ENCODE measurements around the gene IGSF21. TPM values are rescaled to one million over a fixed set of nuclear protein-coding genes. Genes with fewer than 3 reads are reported as not detected.

Gene IGSF21
- total RNA-seq, 2 donors from 2014 or later: 4.6 to 8.5 TPM

DNA sequence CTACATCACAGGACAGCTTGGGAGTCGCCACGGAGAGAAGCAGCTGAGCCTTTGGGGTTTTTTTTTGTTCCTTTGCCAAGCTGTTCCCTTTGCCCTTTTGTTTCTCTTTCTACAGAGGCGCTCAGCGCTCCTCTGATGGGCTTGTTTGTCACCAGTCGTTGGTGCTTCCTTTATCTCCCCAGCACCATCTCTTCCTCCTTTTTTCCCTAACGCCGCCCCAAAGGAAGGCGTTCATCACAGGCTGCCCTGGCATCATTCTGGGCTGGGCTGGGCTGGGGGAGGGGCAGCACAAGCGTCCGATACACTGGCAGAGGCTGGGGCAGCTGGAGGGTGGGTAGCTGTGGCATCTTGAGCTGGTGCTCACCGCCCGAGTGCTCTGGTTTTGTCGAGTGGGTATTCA, 10.5 kb downstream of the IGSF21 start:
- DNase-seq (ENCODE audit: low spot score): no peak
- TF ChIP-seq, protein P1, sequence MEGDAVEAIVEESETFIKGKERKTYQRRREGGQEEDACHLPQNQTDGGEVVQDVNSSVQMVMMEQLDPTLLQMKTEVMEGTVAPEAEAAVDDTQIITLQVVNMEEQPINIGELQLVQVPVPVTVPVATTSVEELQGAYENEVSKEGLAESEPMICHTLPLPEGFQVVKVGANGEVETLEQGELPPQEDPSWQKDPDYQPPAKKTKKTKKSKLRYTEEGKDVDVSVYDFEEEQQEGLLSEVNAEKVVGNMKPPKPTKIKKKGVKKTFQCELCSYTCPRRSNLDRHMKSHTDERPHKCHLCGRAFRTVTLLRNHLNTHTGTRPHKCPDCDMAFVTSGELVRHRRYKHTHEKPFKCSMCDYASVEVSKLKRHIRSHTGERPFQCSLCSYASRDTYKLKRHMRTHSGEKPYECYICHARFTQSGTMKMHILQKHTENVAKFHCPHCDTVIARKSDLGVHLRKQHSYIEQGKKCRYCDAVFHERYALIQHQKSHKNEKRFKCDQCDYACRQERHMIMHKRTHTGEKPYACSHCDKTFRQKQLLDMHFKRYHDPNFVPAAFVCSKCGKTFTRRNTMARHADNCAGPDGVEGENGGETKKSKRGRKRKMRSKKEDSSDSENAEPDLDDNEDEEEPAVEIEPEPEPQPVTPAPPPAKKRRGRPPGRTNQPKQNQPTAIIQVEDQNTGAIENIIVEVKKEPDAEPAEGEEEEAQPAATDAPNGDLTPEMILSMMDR (IDR thresholded peaks at IDR 0.05): no peak
- TF ChIP-seq POLR2A (IDR thresholded peaks at IDR 0.05) (no peak), POLR2AphosphoS5 (IDR thresholded peaks at IDR 0.05) (no peak)
- no peaks in the 10 kb centered on the region for H3K36me3 ChIP-seq
- no peak overlapping the region for H3K27ac ChIP-seq
- WGBS: 18% methylated on average over 13 of the region's 13 CpGs
- intact Hi-C loops (cut with DNase I): no loop called here
- no peaks in the 10 kb centered on the region for H3K4me1 ChIP-seq (replicated peaks)
- H3K27me3 ChIP-seq (replicated peaks; ENCODE audit: insufficient read depth): peaks cover 4% of the 10 kb centered on the region
- no peaks in the 10 kb centered on the region for H3K9me3 ChIP-seq
- no peak overlapping the region for H3K4me3 ChIP-seq

DNA sequence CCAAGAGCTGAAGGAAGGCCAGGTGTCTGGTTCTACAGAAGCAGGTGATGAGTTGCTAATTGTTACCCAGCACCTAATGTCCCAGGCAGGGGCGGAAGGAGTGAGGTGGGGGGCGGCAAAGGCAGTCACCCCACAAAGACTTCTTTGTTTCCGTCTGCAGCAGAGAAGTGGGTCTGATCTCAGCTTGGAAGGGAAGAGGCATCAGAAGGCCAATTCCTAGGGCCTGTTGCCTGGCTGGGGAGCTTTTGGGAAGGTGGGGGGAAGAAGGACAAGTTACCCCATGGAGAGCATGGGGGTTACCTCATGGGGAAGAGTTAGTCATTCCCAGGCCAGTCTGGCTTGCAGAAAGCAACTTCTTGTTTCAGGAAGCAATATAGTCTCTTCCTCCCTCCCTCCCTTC, 10.9 kb downstream of the IGSF21 start:
- intact Hi-C loops (cut with DNase I): no loop called here
- DNase-seq (ENCODE audit: low spot score): no peak
- no peak for TF ChIP-seq POLR2AphosphoS5 (IDR thresholded peaks at IDR 0.05)
- TF ChIP-seq, protein P1 (IDR thresholded peaks at IDR 0.05): no peak
- Histone ChIP-seq H3K36me3 (no peaks in the 10 kb centered on the region), H3K9me3 (no peaks in the 10 kb centered on the region), H3K27me3 (replicated peaks; ENCODE audit: insufficient read depth) (peaks cover 4% of the 10 kb centered on the region), H3K27ac (no peak overlapping the region), H3K4me3 (no peak overlapping the region), H3K4me1 (replicated peaks) (no peaks in the 10 kb centered on the region)
- 32% methylated on average over 3 of the region's 3 CpGs for WGBS

DNA sequence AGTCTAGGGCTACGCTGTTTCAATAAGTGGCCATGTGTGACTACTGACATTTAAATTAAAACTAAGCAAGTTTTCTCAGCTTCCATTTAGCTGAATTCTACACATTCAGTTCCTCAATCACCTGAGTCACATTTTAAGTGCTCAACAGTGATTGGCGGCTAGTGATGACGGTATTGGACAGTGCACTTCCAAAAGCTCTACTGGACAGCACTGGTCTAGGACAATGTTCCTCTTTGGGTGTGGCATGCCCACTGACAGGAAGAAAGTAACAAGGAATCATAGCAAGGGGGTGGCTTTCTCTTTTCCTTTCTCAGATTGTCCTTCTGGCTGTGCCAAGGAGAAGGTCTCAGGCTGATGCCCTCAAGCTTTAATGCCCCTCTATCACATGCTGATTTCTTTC, 11.7 kb downstream of the IGSF21 start:
- no peaks in the 10 kb centered on the region for H3K4me1 ChIP-seq (replicated peaks)
- 76% methylated on average over 3 of the region's 3 CpGs for WGBS
- H3K4me3 ChIP-seq: no peak overlapping the region
- peaks cover 4% of the 10 kb centered on the region for H3K27me3 ChIP-seq (replicated peaks; ENCODE audit: insufficient read depth)
- TF ChIP-seq POLR2AphosphoS5 (IDR thresholded peaks at IDR 0.05) (no peak), POLR2A (IDR thresholded peaks at IDR 0.05) (no peak)
- TF ChIP-seq, protein P1 (IDR thresholded peaks at IDR 0.05): no peak
- no peaks in the 10 kb centered on the region for H3K9me3 ChIP-seq
- H3K36me3 ChIP-seq: no peaks in the 10 kb centered on the region
- intact Hi-C loops (cut with DNase I): no loop called here
- H3K27ac ChIP-seq: no peak overlapping the region
- no peak for DNase-seq (ENCODE audit: low spot score)

DNA sequence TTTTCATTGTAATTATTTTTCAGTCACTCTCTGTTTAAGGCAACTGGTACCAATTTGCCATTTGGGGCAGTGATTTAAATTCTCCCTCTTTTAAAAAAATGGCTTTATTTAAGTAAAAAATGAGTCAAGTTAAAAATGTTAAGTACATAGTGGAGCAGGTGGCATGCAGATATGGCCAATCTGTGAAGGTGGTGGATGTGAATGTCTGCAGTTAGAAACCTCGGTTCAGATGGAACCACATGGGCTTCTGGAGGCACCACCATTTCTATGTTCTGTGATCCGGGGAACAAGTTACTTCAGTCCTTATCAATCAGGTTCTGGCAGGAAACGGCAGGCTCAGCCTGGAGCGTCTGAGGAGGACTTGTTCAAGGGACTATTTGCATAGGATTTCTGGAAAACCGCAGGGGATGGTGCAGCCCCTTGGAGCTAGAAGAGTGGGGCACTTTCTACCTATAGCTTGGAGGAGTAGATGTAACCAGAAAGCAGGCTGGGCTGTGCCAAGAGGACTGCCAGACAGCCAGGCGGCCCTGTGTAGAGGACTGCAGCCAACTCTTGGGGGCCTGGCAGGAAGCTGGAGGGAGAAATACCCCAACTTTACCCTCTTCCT, 12.3 kb downstream of the IGSF21 start:
- DNase-seq (ENCODE audit: low spot score): no peak
- Histone ChIP-seq H3K36me3 (no peaks in the 10 kb centered on the region), H3K4me1 (replicated peaks) (no peaks in the 10 kb centered on the region), H3K27me3 (replicated peaks; ENCODE audit: insufficient read depth) (peaks cover 4% of the 10 kb centered on the region), H3K4me3 (no peak overlapping the region), H3K27ac (no peak overlapping the region), H3K9me3 (no peaks in the 10 kb centered on the region)
- TF ChIP-seq, protein P1 (IDR thresholded peaks at IDR 0.05): no peak
- no peak for TF ChIP-seq POLR2AphosphoS5 (IDR thresholded peaks at IDR 0.05)
- TF ChIP-seq POLR2A (IDR thresholded peaks at IDR 0.05): no peak
- WGBS: 44% methylated on average over 6 of the region's 6 CpGs
- intact Hi-C loops (cut with DNase I): no loop called here

DNA sequence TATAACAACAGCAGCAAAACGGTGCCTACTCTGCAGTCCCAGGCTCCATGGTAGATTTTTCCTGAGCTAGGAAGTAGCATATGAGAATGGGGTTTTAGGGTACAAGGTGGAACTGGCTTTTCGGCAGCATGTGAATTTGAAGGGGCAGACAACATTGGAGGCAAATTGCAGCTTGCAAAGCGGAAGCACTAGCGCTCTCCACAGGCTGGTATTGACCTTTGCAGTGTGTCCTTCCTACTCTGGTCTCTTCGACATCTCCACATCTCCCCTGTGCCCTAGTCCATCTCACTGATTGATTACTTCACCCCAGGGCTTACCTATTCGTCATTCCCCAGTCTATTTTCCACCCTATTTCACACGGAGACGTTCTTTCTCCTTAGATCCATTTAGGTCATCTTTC, 13.0 kb downstream of the IGSF21 start:
- peaks cover 4% of the 10 kb centered on the region for H3K27me3 ChIP-seq (replicated peaks; ENCODE audit: insufficient read depth)

More for the DNA sequence above, 13.0 kb downstream of the IGSF21 start:
- H3K9me3 ChIP-seq: no peaks in the 10 kb centered on the region
- no peak overlapping the region for H3K27ac ChIP-seq
- TF ChIP-seq POLR2A (IDR thresholded peaks at IDR 0.05) (no peak), POLR2AphosphoS5 (IDR thresholded peaks at IDR 0.05) (no peak)
- TF ChIP-seq, protein P1 (IDR thresholded peaks at IDR 0.05): no peak
- H3K4me1 ChIP-seq (replicated peaks): no peaks in the 10 kb centered on the region
- intact Hi-C loops (cut with DNase I): no loop called here
- no peak for DNase-seq (ENCODE audit: low spot score)
- H3K4me3 ChIP-seq: no peak overlapping the region
- 84% methylated on average over 8 of the region's 8 CpGs for WGBS
- H3K36me3 ChIP-seq: no peaks in the 10 kb centered on the region

All from prostate gland (tissue), 2 donors.